PC-9 (cell line): ENCODE results near the gene CHRD. TPM values are rescaled to one million over a fixed set of nuclear protein-coding genes. Genes with fewer than 3 reads are reported as not detected.

Experiments used
- BruUV-seq: library from RNA; stranded (reverse); fragments of 400-500 nt; replicated peaks from 2 replicates; lab custom pipeline; 2021; lab: Mats Ljungman, UMichigan
- CTCF ChIA-PET: fragments of 300-600 bp; sonication (Branson Sonifier 250); formaldehyde crosslinking; loops from one replicate; lab custom pipeline; 2022; ENCODE audit warnings: antibody characterized with exemption; lab: Charles Lee
- POLR2A ChIA-PET: fragments of 300-600 bp; sonication (Branson Sonifier 250); formaldehyde crosslinking; loops from one replicate; lab custom pipeline; 2022; ENCODE audit warnings: antibody characterized with exemption; ENCODE audit not compliant: unreplicated experiment; lab: Charles Lee
- DNase-seq, 2 experiments: peaks; one replicate each; pipeline versions ENCODE4 v3.0.0 to v3.0.0-alpha.2; 2015 to 2022; ENCODE audit warnings: mixed read lengths in 1 of 2
- H2AFZ ChIP-seq: fragments of 200-600 bp; sonication (generic); 2 replicates; pipeline ENCODE4 v1.8.1; 2017; ENCODE audit warnings: antibody characterized with exemption
- H3F3A ChIP-seq: fragments of 200-600 bp; sonication (generic); 2 replicates; pipeline ENCODE4 v1.8.1; 2017; ENCODE audit warnings: antibody characterized with exemption, mild to moderate bottlenecking, low read depth; ENCODE audit not compliant: insufficient read depth
- H3K27ac ChIP-seq: fragments of 200-600 bp; sonication (generic); 2 replicates; pipeline ENCODE4 v1.6.1; 2016; ENCODE audit warnings: mixed run types
- H3K27me3 ChIP-seq: fragments of 200-600 bp; sonication (generic); 2 replicates; pipeline ENCODE4 v1.6.1; 2016; ENCODE audit warnings: low read depth, mixed run types; ENCODE audit not compliant: insufficient read depth
- H3K36me3 ChIP-seq: fragments of 200-600 bp; sonication (generic); 2 replicates; pipeline ENCODE4 v1.6.1; 2016; ENCODE audit warnings: low read depth, mixed run types
- H3K4me1 ChIP-seq: fragments of 200-600 bp; sonication (generic); replicated peaks from 2 replicates; pipeline ENCODE4 v1.6.1; 2016; ENCODE audit warnings: mixed run types; ENCODE audit not compliant: insufficient read depth
- H3K4me2 ChIP-seq: fragments of 200-600 bp; sonication (generic); 2 replicates; pipeline ENCODE4 v1.6.1; 2017; ENCODE audit warnings: mixed run types
- H3K4me3 ChIP-seq: fragments of 200-600 bp; sonication (generic); 2 replicates; pipeline ENCODE4 v1.6.1; 2016; ENCODE audit warnings: mixed run types
- H3K79me2 ChIP-seq: fragments of 200-600 bp; sonication (generic); 2 replicates; pipeline ENCODE4 v1.6.1; 2017; ENCODE audit warnings: low read depth, mixed run types
- H3K9me2 ChIP-seq: fragments of 200-600 bp; sonication (generic); 2 replicates; pipeline ENCODE4 v1.8.1; 2017; ENCODE audit warnings: mild to moderate bottlenecking; ENCODE audit not compliant: insufficient read depth
- H3K9me3 ChIP-seq: fragments of 200-600 bp; sonication (generic); 2 replicates; pipeline ENCODE4 v1.8.1; 2016; ENCODE audit warnings: low read depth; ENCODE audit not compliant: insufficient read depth
- H4K20me1 ChIP-seq: fragments of 200-600 bp; sonication (generic); 2 replicates; pipeline ENCODE4 v1.8.1; 2017; ENCODE audit not compliant: insufficient read depth
- EZH2 ChIP-seq: fragments of 200-600 bp; sonication (generic); IDR thresholded peaks from 2 replicates; pipeline ENCODE4 v1.8.0; 2017; ENCODE audit warnings: antibody characterized with exemption, low read depth
- intact Hi-C: fragments of 100-400 bp; cut with micrococcal nuclease; formaldehyde crosslinking; loops from one replicate; pipeline ENCODE4 v1.10.0; 2022; ENCODE audit not compliant: unreplicated experiment
- total RNA-seq: library from RNA; stranded (reverse); gene quantifications from 2 replicates; pipeline ENCODE4 v1.2.3, GENCODE V29; 2021
- TF ChIP-seq, protein P1 (sequence below): fragments of 200-600 bp; sonication (generic); conservative IDR thresholded peaks from 2 replicates; pipeline ENCODE4 v1.6.1; 2017; ENCODE audit warnings: mixed run types, antibody characterized with exemption, mild to moderate bottlenecking, moderate library complexity

CHRD gene
- total RNA-seq, 1 experiment from 2014 or later = not detected

DNA sequence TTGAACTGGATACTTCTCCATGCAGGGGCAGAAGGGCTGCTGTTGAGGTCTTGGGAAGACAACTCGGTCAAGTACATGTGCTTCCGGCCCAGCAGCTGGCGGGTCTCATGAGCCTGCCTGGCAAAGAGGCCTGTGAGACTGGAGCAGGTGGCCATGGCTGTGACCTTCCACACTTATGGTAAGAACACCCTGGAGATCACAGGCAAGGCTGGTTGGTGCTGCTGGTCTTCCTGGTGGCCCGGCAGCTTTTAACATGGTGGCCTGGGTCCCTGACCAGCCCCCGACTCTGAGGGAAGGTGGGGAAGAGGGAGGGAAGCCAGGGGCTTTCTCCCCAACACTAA lies 15.4 kb downstream of the CHRD start:
- Histone ChIP-seq H3K4me2 (no peak overlapping the region), H3K4me3 (no peak overlapping the region), H3K27me3 (peaks cover 90% of the 10 kb centered on the region), H3K79me2 (no peaks in the 10 kb centered on the region), H3K9me2 (no peaks in the 10 kb centered on the region), H2AFZ (no peak overlapping the region), H3K36me3 (no peaks in the 10 kb centered on the region), H3K4me1 (no peaks in the 10 kb centered on the region), H3F3A (0 out of 2 replicates have a peak, but pooled peaks cover 3% of the 10 kb centered on the region), H3K9me3 (no peaks in the 10 kb centered on the region), H3K27ac (no peak overlapping the region), H4K20me1 (no peaks in the 10 kb centered on the region)
- no peak for TF ChIP-seq EZH2
- TF ChIP-seq, protein P1, sequence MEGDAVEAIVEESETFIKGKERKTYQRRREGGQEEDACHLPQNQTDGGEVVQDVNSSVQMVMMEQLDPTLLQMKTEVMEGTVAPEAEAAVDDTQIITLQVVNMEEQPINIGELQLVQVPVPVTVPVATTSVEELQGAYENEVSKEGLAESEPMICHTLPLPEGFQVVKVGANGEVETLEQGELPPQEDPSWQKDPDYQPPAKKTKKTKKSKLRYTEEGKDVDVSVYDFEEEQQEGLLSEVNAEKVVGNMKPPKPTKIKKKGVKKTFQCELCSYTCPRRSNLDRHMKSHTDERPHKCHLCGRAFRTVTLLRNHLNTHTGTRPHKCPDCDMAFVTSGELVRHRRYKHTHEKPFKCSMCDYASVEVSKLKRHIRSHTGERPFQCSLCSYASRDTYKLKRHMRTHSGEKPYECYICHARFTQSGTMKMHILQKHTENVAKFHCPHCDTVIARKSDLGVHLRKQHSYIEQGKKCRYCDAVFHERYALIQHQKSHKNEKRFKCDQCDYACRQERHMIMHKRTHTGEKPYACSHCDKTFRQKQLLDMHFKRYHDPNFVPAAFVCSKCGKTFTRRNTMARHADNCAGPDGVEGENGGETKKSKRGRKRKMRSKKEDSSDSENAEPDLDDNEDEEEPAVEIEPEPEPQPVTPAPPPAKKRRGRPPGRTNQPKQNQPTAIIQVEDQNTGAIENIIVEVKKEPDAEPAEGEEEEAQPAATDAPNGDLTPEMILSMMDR = no peak
- CTCF ChIA-PET = no interaction called here
- POLR2A ChIA-PET = no interaction called here
- BruUV-seq = no TSS peak
- intact Hi-C loops = no loop called here
- DNase-seq = no peak

DNA sequence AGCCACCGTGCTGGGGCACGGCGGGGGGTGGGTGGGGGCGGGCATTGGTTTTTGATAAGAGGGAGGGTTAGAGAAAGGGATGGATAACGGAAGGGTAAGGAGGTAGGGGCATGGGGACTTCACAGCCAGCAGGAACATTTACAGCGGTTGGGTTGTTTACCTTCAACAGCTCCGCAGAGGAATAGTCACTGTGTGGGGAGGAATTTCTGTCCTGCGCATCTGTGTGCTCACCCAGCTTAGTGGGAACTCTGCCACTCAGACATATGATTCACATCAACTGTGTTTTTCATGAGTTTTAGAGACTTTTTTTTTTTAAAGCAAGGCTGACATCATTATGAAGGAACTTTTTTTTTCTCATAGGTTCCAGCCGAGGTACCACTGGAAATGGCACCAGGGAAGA lies 19.6 kb downstream of the CHRD start:
- TF ChIP-seq, protein P1 = no peak
- no peak for TF ChIP-seq EZH2
- Histone ChIP-seq H2AFZ (no peak overlapping the region), H3F3A (0 out of 2 replicates have a peak, but pooled peaks cover 3% of the 10 kb centered on the region), H3K27ac (no peak overlapping the region), H3K79me2 (no peaks in the 10 kb centered on the region), H3K9me2 (no peaks in the 10 kb centered on the region), H3K4me2 (no peak overlapping the region), H3K27me3 (peaks cover 91% of the 10 kb centered on the region), H3K4me3 (no peak overlapping the region), H3K4me1 (no peaks in the 10 kb centered on the region), H3K9me3 (no peaks in the 10 kb centered on the region), H3K36me3 (no peaks in the 10 kb centered on the region), H4K20me1 (no peaks in the 10 kb centered on the region)
- intact Hi-C loops = no loop called here
- DNase-seq = no peak
- ChIA-PET CTCF (no interaction called here), POLR2A (interaction anchor here (0.6 kb wide), 1 partner anchor 1029 kb away, joined by 14 read pairs; no protein-coding TSS in a partner anchor)
- BruUV-seq = no TSS peak

DNA sequence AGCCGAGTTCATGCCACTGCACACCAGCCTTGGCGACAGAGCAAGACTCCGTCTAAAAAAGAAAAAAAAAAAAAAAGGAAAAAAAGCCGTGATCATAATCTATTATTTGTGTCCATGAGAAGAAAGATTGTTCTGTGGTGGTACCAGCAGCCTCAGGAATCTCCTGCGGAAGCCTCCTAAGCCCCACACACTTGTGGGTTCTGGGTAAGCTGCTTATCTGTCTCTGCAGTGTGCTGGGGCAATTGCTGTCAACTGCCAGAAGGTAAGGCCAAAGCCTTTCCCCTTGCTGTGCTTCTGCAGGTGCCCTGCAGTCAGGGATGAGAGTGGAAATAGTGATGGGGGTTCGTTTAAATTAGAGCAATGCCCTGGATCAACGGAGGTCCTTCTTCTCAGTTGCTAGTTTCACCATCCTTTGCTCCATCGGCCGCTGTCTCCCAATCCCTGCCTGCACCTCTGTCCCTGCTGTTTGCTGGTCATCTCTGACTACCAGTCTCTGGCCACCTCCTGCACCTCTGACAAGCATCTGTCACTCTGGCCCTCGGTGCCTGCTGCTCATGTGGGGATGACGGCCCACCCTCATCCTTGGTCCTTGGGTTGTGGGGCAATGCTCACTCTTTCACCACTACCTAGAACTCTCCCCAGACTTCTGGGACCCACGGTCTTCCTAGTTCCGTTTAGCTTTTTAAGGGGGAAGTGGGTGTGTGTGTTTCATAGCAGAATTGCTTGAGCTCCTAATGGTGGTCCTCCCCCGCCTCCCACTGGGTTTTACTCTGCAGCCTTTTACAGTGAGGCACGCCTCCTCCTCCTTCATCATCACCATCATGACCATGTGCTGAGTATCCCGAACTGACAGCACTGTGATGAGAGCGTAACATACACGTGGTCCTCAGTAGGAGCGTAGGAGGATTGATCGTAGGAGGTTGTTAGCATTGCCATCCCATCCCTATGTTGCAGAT lies 25.5 kb downstream of the CHRD start:
- no peak overlapping the region for H2AFZ ChIP-seq
- POLR2A ChIA-PET = no interaction called here

More for the DNA sequence above, 25.5 kb downstream of the CHRD start:
- intact Hi-C loops = no loop called here
- H3K27ac ChIP-seq = no peak overlapping the region
- no peak for DNase-seq
- no peaks in the 10 kb centered on the region for H3K4me1 ChIP-seq
- no peaks in the 10 kb centered on the region for H3K9me2 ChIP-seq
- H3K9me3 ChIP-seq = no peaks in the 10 kb centered on the region
- no peaks in the 10 kb centered on the region for H3F3A ChIP-seq
- TF ChIP-seq EZH2 = no peak
- TF ChIP-seq, protein P1 = no peak
- BruUV-seq = no TSS peak
- no peaks in the 10 kb centered on the region for H3K36me3 ChIP-seq
- no peak overlapping the region for H3K4me3 ChIP-seq
- H4K20me1 ChIP-seq = no peaks in the 10 kb centered on the region
- H3K79me2 ChIP-seq = no peaks in the 10 kb centered on the region
- H3K27me3 ChIP-seq = peaks cover 80% of the 10 kb centered on the region
- H3K4me2 ChIP-seq = no peak overlapping the region
- CTCF ChIA-PET = interaction anchor here (0.7 kb wide), 1 partner anchor 28 kb away, joined by 6 read pairs; no protein-coding TSS in a partner anchor
